ENCODE measurements around the gene MAPK8IP2. TPM values are rescaled to one million over a fixed set of nuclear protein-coding genes. Genes with fewer than 3 reads are reported as not detected.

MAPK8IP2 gene
- total RNA-seq, 6 donors from 2014 or later = 1.0 to 5.5 (median 3.4) TPM

DNA sequence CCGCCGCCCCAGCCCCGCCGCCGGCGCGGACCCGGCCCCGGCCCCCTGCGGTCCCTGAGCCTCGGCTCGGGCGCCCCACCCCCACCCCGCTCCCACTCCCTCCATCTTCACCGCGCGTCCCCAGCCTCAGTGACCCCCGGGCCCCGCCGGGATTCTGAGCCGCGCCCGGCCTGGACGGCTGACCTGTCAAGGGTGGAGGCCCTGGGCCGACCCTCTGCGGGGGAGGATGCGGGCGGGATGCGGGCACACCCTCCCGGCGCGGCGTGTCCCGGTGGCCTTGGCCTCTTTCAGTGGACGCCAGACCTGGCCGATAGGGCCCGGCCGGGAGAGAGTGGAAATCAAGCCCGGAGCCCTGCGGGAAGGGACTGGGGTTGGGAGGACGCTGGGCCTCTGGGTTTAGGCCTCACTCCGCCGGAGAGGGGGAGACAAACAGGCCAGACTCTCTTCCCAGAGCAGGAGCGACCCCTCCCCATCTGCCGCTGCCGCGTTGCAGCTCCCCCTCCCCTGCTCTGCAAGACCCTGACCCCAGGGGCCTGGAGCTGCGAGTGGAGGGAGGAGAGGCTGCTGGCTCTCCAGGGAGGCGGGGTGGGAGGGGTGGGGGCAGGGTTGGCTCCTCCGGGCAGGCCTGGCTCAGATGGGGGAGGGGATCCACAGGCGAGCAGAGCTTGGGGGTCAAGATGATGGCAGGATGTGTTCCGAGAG, 525 bp downstream of the MAPK8IP2 start:
- DNase-seq = peak in 1 of 2 donors; percentile 81

DNA sequence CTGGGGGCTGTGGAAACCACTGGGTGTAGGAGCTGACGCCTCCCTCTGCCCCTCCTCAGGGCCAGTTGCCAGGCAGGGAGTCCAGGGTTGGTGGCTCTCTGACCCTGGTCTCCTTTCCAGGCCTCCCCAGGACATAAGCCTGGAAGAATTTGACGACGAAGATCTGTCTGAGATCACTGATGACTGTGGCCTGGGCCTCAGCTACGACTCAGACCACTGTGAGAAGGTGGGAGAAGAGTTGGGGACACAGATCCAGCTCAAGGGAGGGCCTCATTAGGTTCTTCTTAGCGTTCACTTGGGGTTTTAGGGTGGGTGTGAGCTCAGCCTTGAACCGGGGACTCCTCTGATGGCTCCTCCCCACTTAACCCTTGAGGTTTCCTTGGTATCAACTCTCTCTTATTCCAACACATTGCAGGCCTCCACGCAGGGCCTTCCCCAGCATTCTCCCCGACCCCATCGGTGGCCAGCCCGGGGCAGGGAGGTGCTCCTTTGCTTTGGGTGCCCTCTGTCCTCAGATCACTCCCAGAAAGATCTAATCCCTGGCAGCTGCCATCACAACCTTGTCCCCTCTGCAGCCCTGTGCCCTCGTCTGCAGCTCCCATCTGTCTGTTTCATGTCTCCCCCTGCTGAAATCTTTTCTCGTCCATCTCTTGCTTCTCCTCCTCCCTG, 1.2 kb downstream of the MAPK8IP2 start:
- WGBS, 2 donors = 57 to 59% methylated on average over 11 to 12 of the region's 12 CpGs
- DNase-seq (no peak), ATAC-seq (ENCODE audit: low FRiP score in 2 of 2) (no peak)
- no peak overlapping the region for H3K27ac ChIP-seq
- no peak overlapping the region for H3K4me3 ChIP-seq
- H3K27me3 ChIP-seq = peaks cover 0 to 44% (median 26%) of the 10 kb centered on the region in 4 donors
- TF ChIP-seq, protein P1, sequence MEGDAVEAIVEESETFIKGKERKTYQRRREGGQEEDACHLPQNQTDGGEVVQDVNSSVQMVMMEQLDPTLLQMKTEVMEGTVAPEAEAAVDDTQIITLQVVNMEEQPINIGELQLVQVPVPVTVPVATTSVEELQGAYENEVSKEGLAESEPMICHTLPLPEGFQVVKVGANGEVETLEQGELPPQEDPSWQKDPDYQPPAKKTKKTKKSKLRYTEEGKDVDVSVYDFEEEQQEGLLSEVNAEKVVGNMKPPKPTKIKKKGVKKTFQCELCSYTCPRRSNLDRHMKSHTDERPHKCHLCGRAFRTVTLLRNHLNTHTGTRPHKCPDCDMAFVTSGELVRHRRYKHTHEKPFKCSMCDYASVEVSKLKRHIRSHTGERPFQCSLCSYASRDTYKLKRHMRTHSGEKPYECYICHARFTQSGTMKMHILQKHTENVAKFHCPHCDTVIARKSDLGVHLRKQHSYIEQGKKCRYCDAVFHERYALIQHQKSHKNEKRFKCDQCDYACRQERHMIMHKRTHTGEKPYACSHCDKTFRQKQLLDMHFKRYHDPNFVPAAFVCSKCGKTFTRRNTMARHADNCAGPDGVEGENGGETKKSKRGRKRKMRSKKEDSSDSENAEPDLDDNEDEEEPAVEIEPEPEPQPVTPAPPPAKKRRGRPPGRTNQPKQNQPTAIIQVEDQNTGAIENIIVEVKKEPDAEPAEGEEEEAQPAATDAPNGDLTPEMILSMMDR (IDR thresholded peaks at IDR 0.05) = no peak
- no peak for TF ChIP-seq POLR2AphosphoS5 (IDR thresholded peaks at IDR 0.05)
- TF ChIP-seq EP300 (IDR thresholded peaks at IDR 0.05) = no peak
- no peak for TF ChIP-seq POLR2A (IDR thresholded peaks at IDR 0.05)
- H3K4me1 ChIP-seq = peaks cover 11 to 19% (median 14%) of the 10 kb centered on the region in 4 donors
- no peaks in the 10 kb centered on the region for H3K36me3 ChIP-seq
- no peaks in the 10 kb centered on the region for H3K9me3 ChIP-seq

More for the DNA sequence above, 525 bp downstream of the MAPK8IP2 start:
- ATAC-seq (ENCODE audit: low FRiP score in 2 of 2) = no peak
- Histone ChIP-seq H3K9me3 (no peaks in the 10 kb centered on the region), H3K27ac (no peak overlapping the region), H3K4me3 (peak overlapping the region in 3 of 4 donors; percentile 48 to 56 (median 55)), H3K27me3 (peaks cover 0 to 44% (median 26%) of the 10 kb centered on the region in 4 donors), H3K36me3 (no peaks in the 10 kb centered on the region), H3K4me1 (peaks cover 11 to 19% (median 14%) of the 10 kb centered on the region in 4 donors)
- TF ChIP-seq EP300 (IDR thresholded peaks at IDR 0.05) = no peak
- TF ChIP-seq, protein P1 (IDR thresholded peaks at IDR 0.05) = no peak
- no peak for TF ChIP-seq POLR2AphosphoS5 (IDR thresholded peaks at IDR 0.05)
- TF ChIP-seq POLR2A (IDR thresholded peaks at IDR 0.05) = no peak
- 21 to 50% methylated on average over 2 to 26 of the region's 52 CpGs for WGBS, 2 donors

DNA sequence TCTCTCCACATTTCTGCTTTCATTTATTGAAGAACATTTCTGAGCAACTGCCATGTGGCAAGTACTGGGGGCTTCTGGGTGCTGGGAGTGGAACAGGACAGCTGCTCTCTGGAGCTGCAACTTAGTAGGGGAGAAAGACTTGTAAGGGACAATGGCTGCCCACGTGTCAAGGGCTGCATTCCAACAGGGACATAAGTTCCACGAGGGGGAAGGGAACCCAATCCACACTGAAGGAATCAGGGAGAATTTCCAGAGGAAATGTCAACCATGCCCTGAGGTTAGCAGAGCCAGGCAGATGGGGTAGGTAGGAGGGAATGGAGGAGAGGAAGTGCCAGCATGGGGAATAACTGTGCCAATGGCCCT, 1.7 kb downstream of the MAPK8IP2 start:
- no peaks in the 10 kb centered on the region for H3K36me3 ChIP-seq
- DNase-seq = no peak
- no peak for TF ChIP-seq POLR2A (IDR thresholded peaks at IDR 0.05)
- TF ChIP-seq POLR2AphosphoS5 (IDR thresholded peaks at IDR 0.05) = no peak
- TF ChIP-seq, protein P1 (IDR thresholded peaks at IDR 0.05) = no peak
- H3K27me3 ChIP-seq = peaks cover 0 to 44% (median 26%) of the 10 kb centered on the region in 4 donors
- peaks cover 11 to 19% (median 14%) of the 10 kb centered on the region in 4 donors for H3K4me1 ChIP-seq
- 26 to 27% methylated on average over 2 of the region's 2 CpGs for WGBS, 2 donors
- no peak overlapping the region for H3K4me3 ChIP-seq
- no peaks in the 10 kb centered on the region for H3K9me3 ChIP-seq
- ATAC-seq (ENCODE audit: low FRiP score in 2 of 2) = no peak
- H3K27ac ChIP-seq = no peak overlapping the region

DNA sequence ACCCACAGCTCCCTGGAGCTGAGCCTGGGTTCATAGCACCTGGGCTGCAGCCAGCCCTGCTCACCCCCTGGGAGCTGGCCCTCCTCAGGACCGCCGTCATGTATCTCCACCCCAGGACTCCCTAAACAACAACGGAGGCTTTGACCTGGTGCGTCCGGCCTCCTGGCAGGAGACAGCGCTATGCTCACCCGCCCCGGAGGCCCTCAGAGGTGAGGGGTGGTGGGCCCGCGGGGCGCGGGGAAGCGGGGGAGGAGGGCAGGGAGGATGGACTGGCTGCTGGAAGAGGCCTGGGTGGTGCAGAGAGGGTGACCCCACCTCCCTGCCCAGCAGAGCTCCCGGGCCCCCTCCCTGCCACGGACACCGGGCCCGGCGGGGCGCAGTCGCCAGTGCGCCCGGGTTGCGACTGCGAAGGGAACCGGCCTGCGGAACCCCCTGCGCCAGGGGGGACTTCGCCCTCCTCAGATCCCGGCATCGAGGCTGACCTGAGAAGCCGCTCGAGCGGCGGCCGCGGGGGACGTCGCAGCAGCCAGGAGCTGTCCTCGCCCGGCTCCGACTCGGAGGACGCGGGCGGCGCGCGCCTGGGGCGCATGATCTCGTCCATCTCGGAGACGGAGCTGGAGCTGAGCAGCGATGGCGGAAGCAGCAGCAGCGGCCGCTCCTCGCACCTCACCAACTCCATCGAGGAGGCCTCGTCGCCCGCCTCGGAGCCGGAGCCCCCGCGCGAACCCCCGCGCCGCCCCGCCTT, 3.1 kb downstream of the MAPK8IP2 start:
- WGBS, 2 donors = 18% methylated on average over 47 of the region's 70 CpGs; no CpG with 5 or more reads in 1 of the 2 donors

More for the DNA sequence above, 3.1 kb downstream of the MAPK8IP2 start:
- no peaks in the 10 kb centered on the region for H3K36me3 ChIP-seq
- TF ChIP-seq POLR2A (IDR thresholded peaks at IDR 0.05) = no peak
- no peak for TF ChIP-seq EP300 (IDR thresholded peaks at IDR 0.05)
- TF ChIP-seq, protein P1 (IDR thresholded peaks at IDR 0.05) = no peak
- TF ChIP-seq POLR2AphosphoS5 (IDR thresholded peaks at IDR 0.05) = no peak
- DNase-seq = peak in 1 of 2 donors; percentile 84
- no peak overlapping the region for H3K4me3 ChIP-seq
- H3K9me3 ChIP-seq = no peaks in the 10 kb centered on the region
- H3K27me3 ChIP-seq = peaks cover 0 to 44% (median 26%) of the 10 kb centered on the region in 4 donors
- H3K4me1 ChIP-seq = peaks cover 11 to 19% (median 14%) of the 10 kb centered on the region in 4 donors
- ATAC-seq (ENCODE audit: low FRiP score in 2 of 2) = no peak
- H3K27ac ChIP-seq = no peak overlapping the region
